Upper lobe of left lung (tissue), 4 donors: Measurements from ENCODE around the gene TTC5.

Experiments used
- CTCF ChIP-seq, 6 experiments: fragments of 450-650 bp in 4 of 6; fragments of 200-600 bp in 2 of 6; sonication (generic) in 2 of 6; IDR thresholded peaks; one replicate each; pipeline ENCODE4 v1.5.1; 2016 to 2019; ENCODE audit warnings: antibody characterized with exemption in 6 of 6
- EP300 ChIP-seq, 4 donors: sonication (generic); formaldehyde crosslinking; IDR thresholded peaks; one replicate each; pipeline ENCODE4 v1.5.1; 2017; ENCODE audit warnings: antibody characterized with exemption in 4 of 4, control low read depth in 2 of 4
- POLR2A ChIP-seq, 4 donors: fragments of 450-650 bp; IDR thresholded peaks; one replicate each; pipeline ENCODE4 v1.5.1; 2016 to 2017; ENCODE audit warnings: antibody characterized with exemption in 4 of 4, mild to moderate bottlenecking in 2 of 4

- TF ChIP-seq CTCF (IDR thresholded peaks at IDR 0.05) (no peak), POLR2A (IDR thresholded peaks at IDR 0.05) (no peak), EP300 (IDR thresholded peaks at IDR 0.05) (no peak)
Measured at GRCh38 chr14:20345366-20345765, 39.6 kb upstream of the TTC5 start.
